ENCODE results near the gene CALHM1.

GRCh38 chr10:103431902-103432301, 26.8 kb downstream of the CALHM1 start:
- no peak for TF ChIP-seq POLR2AphosphoS5 (IDR thresholded peaks at IDR 0.05)
- no peak for TF ChIP-seq EP300 (IDR thresholded peaks at IDR 0.05)
- TF ChIP-seq CTCF (IDR thresholded peaks at IDR 0.05): no peak
- no peak for TF ChIP-seq POLR2A (IDR thresholded peaks at IDR 0.05)
